NOMO-1 treated with DMSO at 0.1 percent for 48 hours (cell line): ENCODE data around the gene USF3.
A peak's percentile ranks its signal among the peaks of the same experiment; 100 is the strongest.
"Not testable (repeated sequence)": the region's sequence is repeated elsewhere in the genome, so short reads cannot be mapped to it uniquely, and the experiment has no call there.

Experiments used
- DNase-seq: peaks from one replicate; lab custom pipeline; 2025; ENCODE audit not compliant: unreplicated experiment; lab: John Stamatoyannopoulos, UW

The USF3 gene

DNA sequence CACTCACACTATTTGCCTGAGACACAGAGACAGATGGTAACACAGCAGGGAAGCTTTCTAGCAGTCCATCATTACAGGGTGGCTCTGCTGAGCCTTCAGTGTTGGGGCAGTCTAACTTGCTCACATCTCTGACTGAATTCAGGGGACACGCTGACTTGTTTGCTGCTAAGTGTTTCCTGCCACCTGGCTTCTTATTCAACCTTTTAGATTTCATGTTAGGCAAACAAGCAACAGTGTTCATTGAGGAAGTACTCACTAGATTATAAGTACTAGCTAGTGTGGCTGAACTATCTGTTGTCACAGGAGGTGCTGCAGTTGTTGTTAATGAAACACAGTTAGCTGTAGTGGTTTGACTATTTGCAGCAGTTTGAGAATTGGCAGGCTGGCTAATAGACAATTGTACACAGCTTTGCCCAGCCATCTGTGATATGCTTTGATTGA is 37.3 kb downstream of the USF3 start:
- DNase-seq, result no peak

GRCh38 chr3:113658107-113658506 is 38.3 kb downstream of the USF3 start:
- DNase-seq, result no peak

DNA sequence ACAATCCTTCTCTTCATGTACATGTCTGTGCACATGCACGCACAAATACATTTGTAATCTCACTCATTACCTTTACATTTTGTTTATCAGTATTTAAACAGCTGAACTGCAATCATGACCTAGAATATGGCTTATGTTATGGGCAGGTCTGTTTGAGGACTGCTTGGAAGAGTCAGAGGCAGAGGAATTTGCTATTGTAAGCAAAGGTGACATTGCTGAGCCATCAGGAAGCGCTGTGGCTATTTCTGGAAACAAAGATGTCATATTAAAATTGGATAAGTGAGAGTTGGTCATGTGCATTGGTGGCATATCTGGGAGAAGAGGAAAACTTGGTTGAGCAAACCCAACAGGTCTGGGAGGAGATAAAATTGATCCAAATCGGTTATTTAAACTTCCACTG is 41.6 kb downstream of the USF3 start:
- no peak for DNase-seq

- DNase-seq, result no peak
Measured at GRCh38 chr3:113654310-113654709, 42.1 kb downstream of the USF3 start.

- no peak for DNase-seq
Measured at GRCh38 chr3:113649174-113649845, 47.1 kb downstream of the USF3 start.

DNA sequence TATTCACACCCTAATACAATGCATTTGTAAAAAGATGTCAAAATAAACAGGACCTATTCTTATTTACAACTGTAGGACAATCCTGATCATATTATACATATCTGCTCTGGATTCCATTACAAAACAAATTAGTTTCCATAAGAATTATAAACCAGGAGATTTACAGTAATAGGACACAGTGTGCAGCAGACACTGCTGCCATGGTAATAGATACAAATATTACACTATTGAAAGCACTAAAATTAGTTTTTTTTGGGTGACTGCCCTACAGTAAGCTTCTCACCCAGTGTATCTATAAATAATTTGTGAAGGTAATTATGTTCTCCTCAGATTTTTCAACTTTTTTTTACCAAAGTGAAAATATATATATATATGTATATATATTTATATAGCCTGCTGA is 47.9 kb downstream of the USF3 start:
- DNase-seq, result no peak

- DNase-seq, result no peak
Measured at GRCh38 chr3:113643583-113643982, 52.9 kb downstream of the USF3 start.

DNA sequence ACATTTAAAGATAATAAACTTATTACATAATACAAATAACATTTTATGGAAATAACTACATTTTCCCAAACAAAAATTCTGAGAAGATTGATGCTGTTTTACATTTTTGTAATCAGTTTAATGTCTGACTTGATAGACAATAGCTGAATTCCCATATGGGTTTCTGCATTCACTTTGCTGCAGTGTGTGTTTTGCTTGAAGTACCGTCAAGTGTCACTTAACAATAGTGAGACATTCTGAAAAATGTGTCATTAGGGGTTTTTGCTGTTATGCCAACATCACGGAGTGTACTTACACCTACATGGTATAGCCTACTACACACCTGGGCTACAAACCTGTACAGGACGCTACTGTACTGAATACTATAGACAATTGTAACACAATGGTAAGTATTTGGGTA is 57.5 kb downstream of the USF3 start:
- DNase-seq, result no peak

DNA sequence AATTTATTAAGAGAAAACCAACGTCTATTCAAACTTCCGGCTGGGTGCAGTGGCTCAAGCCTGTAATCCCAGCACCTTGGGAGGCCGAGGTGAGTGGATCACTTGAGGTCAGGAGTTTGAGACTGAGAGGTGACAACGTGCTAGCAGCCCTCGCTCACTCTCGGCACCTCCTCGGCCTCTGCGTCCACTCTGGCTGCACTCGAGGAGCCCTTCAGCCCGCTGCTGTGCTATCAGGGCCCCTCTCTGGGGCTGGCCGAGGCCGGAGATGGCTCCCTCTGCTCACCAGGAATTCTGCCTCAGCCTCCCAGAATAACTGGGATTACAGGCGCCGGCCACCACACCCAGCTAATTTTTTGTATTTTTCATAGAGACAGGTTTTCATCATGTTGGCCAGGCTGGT is 58.7 kb downstream of the USF3 start:
- DNase-seq, result no peak

DNA sequence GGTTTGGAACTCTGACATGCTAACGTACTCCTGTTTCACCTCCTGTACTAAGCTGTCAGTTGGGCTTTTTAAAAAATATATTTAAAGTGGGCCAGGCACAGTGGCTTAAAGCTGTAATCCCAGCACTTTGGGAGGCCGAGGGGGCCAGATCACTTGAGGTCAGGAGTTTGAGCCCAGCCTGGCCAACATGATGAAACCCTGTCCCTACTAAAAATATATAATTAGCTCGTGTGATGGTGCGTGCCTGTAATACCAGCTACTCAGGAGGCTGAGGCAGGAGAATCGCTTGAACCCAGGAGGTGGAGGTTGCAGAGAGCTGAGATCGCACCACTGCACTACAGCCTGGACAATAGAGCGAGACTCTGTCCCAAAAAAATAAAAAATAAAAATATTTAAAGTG is 60.4 kb downstream of the USF3 start:
- not testable (repeated sequence) for DNase-seq

GRCh38 chr3:113634782-113635474 is 61.5 kb downstream of the USF3 start:
- no peak for DNase-seq

GRCh38 chr3:113631573-113631972 is 64.9 kb downstream of the USF3 start:
- DNase-seq, result no peak

- DNase-seq, result peak; percentile 81
Measured at GRCh38 chr3:113630956-113631542, 65.4 kb downstream of the USF3 start.

GRCh38 chr3:113629584-113630421 is 66.6 kb downstream of the USF3 start:
- DNase-seq, result no peak

DNA sequence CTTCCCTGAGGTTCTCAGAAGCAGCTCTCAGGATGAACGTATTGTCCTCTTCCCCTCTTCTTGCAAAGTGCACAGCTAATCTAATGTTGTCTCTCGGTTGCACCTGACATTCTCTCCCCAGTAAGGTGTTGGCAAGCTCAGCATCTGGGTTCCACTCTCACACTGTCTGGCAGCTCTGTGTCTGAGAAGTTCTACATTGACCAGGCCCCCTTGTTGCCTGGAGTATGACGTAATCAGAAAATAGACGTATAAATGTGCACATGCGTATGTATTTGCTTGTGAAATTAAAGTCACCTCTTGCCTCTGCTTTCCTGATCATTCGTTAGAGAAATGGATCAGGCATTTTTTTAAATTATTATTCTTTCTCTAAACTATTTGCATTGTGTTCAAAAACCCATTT is 67.7 kb downstream of the USF3 start:
- no peak for DNase-seq

- DNase-seq, result no peak
Measured at GRCh38 chr3:113628316-113628715, 68.1 kb downstream of the USF3 start.

GRCh38 chr3:113626503-113627371 is 69.7 kb downstream of the USF3 start:
- peak; percentile 88 for DNase-seq

- DNase-seq, result peak; percentile 62
Measured at GRCh38 chr3:113625834-113626233, 70.6 kb downstream of the USF3 start.

DNA sequence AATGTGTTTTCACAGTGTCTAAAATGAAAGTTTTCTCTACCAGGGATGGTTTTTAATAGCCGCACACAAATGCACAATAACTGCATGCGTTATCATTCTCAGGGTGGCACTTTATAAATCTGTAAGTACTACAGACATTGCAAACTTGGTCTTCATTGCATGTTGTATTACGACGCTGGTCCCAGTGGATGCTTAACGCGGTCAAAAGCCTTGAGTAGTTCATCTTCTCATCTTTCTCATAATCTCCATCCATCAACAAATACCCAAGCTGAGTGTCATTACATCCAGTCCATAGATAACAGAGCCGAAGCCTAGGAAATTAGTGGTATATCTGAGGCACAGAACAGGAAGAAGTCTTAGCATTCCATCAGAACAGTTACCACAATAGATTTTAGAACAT is 72.6 kb downstream of the USF3 start:
- no peak for DNase-seq

- no peak for DNase-seq
Measured at GRCh38 chr3:113623324-113623723, 73.1 kb downstream of the USF3 start.

DNA sequence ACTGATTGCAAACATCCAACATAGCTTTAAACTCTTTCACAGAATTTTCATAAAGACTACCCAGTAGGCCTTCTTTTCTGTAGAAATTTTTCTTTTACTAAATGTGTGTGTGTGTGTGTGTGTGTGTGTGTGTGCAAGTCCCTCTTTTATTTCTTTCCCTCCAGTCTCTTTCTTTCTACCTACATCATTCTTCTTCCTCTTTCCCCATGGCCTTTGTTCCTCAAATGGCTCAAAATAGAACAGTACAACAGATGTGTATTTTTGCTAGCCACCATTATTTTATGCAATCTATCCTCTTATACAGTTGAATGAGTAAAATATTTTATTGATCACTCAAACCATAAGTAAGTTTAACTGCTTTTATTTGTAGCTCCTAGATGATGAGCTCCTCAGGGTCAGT is 76.4 kb downstream of the USF3 start:
- DNase-seq, result peak; percentile 88
